RWPE1 (cell line): ENCODE data around the gene MAP3K1.

Source experiments
- CTCF ChIA-PET: fragments of 350-600 bp; sonication (Branson Sonifier 250); formaldehyde crosslinking; extraction: SDS; loops from one replicate; lab custom pipeline; 2021; lab: Yijun Ruan, JAX
- POLR2A ChIA-PET: fragments of 400-600 bp; formaldehyde crosslinking; extraction: SDS; loops from one replicate; lab custom pipeline; 2020; ENCODE audit warnings: antibody characterized with exemption; ENCODE audit not compliant: low non-redundant PET; lab: Yijun Ruan, JAX
- DNase-seq: peaks from one replicate; pipeline ENCODE4 v3.0.0; 2012; ENCODE audit warnings: low spot score
- H3K27ac ChIP-seq: fragments of 450-650 bp; 2 replicates; pipeline ENCODE4 v1.5.1; 2017
- TF ChIP-seq, protein P1 (sequence below): fragments of 450-650 bp; conservative IDR thresholded peaks from 2 replicates; pipeline ENCODE4 v1.5.1; 2017; ENCODE audit warnings: low read depth, mild to moderate bottlenecking

MAP3K1 gene

DNA sequence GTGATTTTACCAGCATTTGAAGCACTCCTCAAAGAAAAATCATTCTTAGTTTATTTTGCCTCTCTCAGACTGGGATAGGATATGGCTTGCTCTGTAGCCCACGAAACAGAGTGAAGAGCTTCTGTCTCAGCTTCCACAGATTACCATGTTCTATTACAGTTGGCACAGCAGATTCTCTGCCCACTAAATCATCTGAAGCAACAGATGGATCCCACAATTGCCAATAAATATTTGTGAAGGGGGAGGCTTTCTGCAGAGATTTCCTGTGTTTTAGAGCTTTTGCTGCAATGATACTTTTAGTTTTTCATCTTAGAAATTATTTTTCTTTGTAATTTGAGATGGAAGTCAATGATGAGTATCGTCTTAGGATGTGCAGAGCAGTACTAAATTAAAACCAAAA, 12.3 kb upstream of the MAP3K1 start:
- POLR2A ChIA-PET: no interaction called here
- CTCF ChIA-PET: interaction anchor here (0.9 to 1.4 kb wide), 2 partner anchors 15 to 532 kb away, joined by 3 to 5 read pairs; no protein-coding TSS in a partner anchor
- TF ChIP-seq, protein P1, sequence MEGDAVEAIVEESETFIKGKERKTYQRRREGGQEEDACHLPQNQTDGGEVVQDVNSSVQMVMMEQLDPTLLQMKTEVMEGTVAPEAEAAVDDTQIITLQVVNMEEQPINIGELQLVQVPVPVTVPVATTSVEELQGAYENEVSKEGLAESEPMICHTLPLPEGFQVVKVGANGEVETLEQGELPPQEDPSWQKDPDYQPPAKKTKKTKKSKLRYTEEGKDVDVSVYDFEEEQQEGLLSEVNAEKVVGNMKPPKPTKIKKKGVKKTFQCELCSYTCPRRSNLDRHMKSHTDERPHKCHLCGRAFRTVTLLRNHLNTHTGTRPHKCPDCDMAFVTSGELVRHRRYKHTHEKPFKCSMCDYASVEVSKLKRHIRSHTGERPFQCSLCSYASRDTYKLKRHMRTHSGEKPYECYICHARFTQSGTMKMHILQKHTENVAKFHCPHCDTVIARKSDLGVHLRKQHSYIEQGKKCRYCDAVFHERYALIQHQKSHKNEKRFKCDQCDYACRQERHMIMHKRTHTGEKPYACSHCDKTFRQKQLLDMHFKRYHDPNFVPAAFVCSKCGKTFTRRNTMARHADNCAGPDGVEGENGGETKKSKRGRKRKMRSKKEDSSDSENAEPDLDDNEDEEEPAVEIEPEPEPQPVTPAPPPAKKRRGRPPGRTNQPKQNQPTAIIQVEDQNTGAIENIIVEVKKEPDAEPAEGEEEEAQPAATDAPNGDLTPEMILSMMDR: no peak
- no peak for DNase-seq
- no peak overlapping the region for H3K27ac ChIP-seq

DNA sequence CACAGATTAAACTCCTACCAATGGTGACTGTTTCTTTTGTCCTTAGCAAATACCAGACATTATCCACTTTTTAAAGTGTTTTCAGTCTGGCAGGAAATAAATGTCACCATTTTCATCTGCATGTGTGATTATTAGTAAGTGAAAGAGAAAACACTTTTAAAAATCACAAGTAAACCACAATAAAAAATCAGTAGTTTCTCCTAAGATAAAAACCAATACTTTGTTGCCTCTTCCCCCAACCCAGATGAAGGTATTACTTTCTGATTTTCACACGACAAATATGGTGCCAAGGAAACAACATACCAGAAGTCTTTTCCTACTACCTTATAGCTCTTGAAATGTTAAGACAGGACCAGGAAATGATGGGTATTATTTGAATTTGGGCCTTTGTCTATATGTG, 11.5 kb upstream of the MAP3K1 start:
- TF ChIP-seq, protein P1: no peak
- POLR2A ChIA-PET: no interaction called here
- CTCF ChIA-PET: interaction anchor here (0.9 kb wide), 1 partner anchor 16 kb away, joined by 3 read pairs; no protein-coding TSS in a partner anchor
- no peak overlapping the region for H3K27ac ChIP-seq
- DNase-seq: no peak

DNA sequence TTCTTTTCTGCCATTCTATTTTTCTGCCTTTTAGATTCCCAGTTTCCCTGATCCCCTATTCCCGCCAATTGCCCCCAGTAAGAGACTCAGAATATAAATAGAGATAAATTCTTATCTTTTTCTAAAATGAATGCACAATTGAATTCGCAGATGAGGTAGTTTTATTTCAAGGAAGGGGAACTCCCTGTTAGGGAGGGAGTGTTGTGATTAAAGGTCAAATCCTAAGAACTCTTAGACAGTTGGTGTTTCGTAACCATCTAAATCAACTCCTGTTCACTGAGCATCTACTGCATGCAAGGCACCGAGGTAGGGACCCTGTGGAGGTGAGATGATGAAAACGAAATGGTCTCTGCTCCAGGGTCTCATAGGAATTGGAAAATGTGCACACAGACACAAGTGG, 7.7 kb upstream of the MAP3K1 start:
- CTCF ChIA-PET: no interaction called here
- H3K27ac ChIP-seq: no peak overlapping the region
- POLR2A ChIA-PET: no interaction called here
- DNase-seq: no peak
- TF ChIP-seq, protein P1: no peak

DNA sequence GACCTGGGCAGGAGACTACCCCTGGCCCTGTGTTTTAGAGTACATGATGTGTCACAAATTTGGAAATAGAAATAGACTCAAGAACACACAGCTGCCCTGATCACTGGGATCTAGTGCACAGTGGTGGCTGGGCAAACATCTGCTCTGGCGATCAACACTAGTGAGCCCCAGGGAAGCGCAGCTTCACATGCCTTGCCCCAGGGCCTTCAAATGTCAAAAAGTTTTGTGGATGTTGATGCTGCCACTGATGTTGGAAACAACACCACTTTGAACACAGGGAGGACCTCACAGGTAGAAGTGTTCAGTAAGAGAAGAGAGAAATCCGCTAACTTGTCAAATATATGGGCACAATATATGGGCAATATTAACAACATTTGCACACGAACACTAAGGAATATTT, 7.1 kb upstream of the MAP3K1 start:
- no peak overlapping the region for H3K27ac ChIP-seq
- TF ChIP-seq, protein P1: no peak
- no peak for DNase-seq
- ChIA-PET CTCF (no interaction called here), POLR2A (no interaction called here)

DNA sequence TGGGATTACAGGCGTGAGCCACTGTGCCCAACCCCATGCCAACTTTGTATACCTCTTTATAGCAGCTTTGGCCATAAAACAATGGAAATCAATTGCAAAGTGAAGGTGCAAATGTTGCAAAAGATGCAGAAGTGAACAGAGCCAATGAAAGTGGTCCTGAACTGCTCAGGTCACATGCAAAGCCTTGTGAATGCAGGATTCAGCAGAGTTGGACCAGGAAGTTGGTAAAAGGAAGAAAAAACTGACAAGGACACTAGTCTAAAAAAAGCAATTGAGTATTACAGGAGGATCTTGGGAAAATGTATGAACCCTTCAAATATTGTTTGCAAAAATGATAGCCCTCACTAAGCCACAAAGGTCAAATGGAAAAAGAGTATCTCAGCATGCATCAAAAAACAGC, 4.5 kb upstream of the MAP3K1 start:
- no peak for DNase-seq
- POLR2A ChIA-PET: no interaction called here
- H3K27ac ChIP-seq: no peak overlapping the region
- CTCF ChIA-PET: interaction anchor here (0.6 kb wide), 1 partner anchor 135 kb away, joined by 5 read pairs; no protein-coding TSS in a partner anchor
- TF ChIP-seq, protein P1: no peak

DNA sequence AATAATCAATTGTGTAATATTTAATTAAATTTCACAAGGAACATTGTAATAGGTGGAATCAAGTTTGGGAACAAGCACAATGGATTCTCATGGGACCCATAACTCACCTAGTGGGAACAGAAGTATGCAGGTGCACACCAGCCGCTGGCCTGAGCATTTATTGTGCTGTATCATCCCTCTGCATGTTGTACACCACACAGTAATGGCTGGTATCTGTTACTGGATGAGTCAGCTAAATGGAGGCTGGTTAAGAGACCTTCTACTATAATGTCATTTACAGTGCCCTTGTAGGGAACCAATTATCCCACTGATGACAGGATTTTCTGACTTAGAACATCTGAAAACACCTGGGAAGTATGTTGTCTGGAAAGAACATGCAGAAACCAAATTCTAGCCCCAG, 3.2 kb upstream of the MAP3K1 start:
- ChIA-PET CTCF (interaction anchor here (0.6 kb wide), 1 partner anchor 403 kb away, joined by 3 read pairs; no protein-coding TSS in a partner anchor), POLR2A (no interaction called here)
- no peak for DNase-seq
- H3K27ac ChIP-seq: no peak overlapping the region
- TF ChIP-seq, protein P1: no peak
